GM19438 (cell line): Measurements from ENCODE around the gene VAV2.

Experiments used
- ATAC-seq: cut with Tn5 transposase; IDR thresholded peaks from one replicate; pipeline ENCODE4 v1.9.1; 2021; ENCODE audit warnings: low read depth; ENCODE audit not compliant: unreplicated experiment

Gene VAV2

GRCh38 chr9:133737774-133738639 lies 254.1 kb downstream of the VAV2 start, which contains the start of gene SARDH:
Gene SARDH (minus strand): TSS chr9:133738352. CDS start chr9:133734173, 4,179 bp downstream.
- no peak for ATAC-seq

GRCh38 chr9:133737071-133737773 lies 254.9 kb downstream of the VAV2 start:
- no peak for ATAC-seq

- ATAC-seq, result no peak
These were observed 256.2 kb downstream of the VAV2 start for GRCh38 chr9:133735931-133736330.

- ATAC-seq, result no peak
These were observed 256.7 kb downstream of the VAV2 start for GRCh38 chr9:133735415-133735775.

GRCh38 chr9:133734590-133735414 lies 257.3 kb downstream of the VAV2 start:
- ATAC-seq, result no peak

GRCh38 chr9:133733796-133734533 lies 258.2 kb downstream of the VAV2 start:
- no peak for ATAC-seq

GRCh38 chr9:133733421-133733795 lies 258.7 kb downstream of the VAV2 start:
- ATAC-seq, result no peak

GRCh38 chr9:133732639-133733408 lies 259.3 kb downstream of the VAV2 start:
- no peak for ATAC-seq

- no peak for ATAC-seq
These were observed 260.1 kb downstream of the VAV2 start for GRCh38 chr9:133731876-133732638.

- ATAC-seq, result no peak
These were observed 261.0 kb downstream of the VAV2 start for GRCh38 chr9:133730994-133731715.

GRCh38 chr9:133729617-133730281 lies 262.4 kb downstream of the VAV2 start:
- ATAC-seq, result no peak

- ATAC-seq, result no peak
These were observed 263.1 kb downstream of the VAV2 start for GRCh38 chr9:133728856-133729616.

- ATAC-seq, result no peak
These were observed 264.2 kb downstream of the VAV2 start for GRCh38 chr9:133727876-133728441.

- ATAC-seq, result no peak
These were observed 264.7 kb downstream of the VAV2 start for GRCh38 chr9:133727277-133727875.

- ATAC-seq, result no peak
These were observed 265.5 kb downstream of the VAV2 start for GRCh38 chr9:133726401-133727276.
